Endothelial cell of umbilical vein (primary cell): Measurements from ENCODE around the gene PTPRD. TPM values are rescaled to one million over a fixed set of nuclear protein-coding genes. Genes with fewer than 3 reads are reported as not detected.

Experiments used
- BruUV-seq: library from RNA; stranded (reverse); fragments of 400-500 nt; replicated peaks from 2 replicates; lab custom pipeline; 2021; lab: Mats Ljungman, UMichigan
- CTCF ChIA-PET: fragments of 300-600, 350-600 bp; sonication (Branson Sonifier 250); formaldehyde crosslinking; loops from one replicate; lab custom pipeline; 2021; ENCODE audit warnings: antibody characterized with exemption, inconsistent platforms; lab: Charles Lee
- POLR2A ChIA-PET: fragments of 300-600, 350-600 bp; sonication (Branson Sonifier 250); formaldehyde crosslinking; loops from one replicate; lab custom pipeline; 2021; ENCODE audit warnings: antibody characterized with exemption, inconsistent platforms; lab: Charles Lee
- DNase-seq: peaks from one replicate; pipeline ENCODE4 v3.0.0-alpha.2; 2011; ENCODE audit warnings: low read depth, low spot score
- FAIRE-seq: peaks from 2 replicates; lab custom pipeline; 2011; peaks lifted over from hg19 to GRCh38; lab: Jason Lieb, UNC
- H2AFZ ChIP-seq: 2 replicates; pipeline ENCODE4 v1.6.0; 2012; ENCODE audit warnings: low read depth, low read length, control low read depth, inconsistent platforms
- H3K27ac ChIP-seq: 2 replicates; pipeline ENCODE4 v1.5.1; 2011; ENCODE audit warnings: low read depth, mild to moderate bottlenecking, control low read depth, low read length, moderate library complexity; ENCODE audit not compliant: insufficient read depth
- H3K27me3 ChIP-seq, 2 experiments: 2 replicates each; pipeline versions ENCODE4 v1.6.0 to v1.6.1; 2011; ENCODE audit warnings: low read length in 2 of 2, mixed read lengths in 1 of 2; ENCODE audit not compliant: control insufficient read depth in 2 of 2, insufficient read depth in 2 of 2
- H3K36me3 ChIP-seq, 2 experiments: 2 replicates in 1 of 2; 3 replicates in 1 of 2; pipeline ENCODE4 v1.5.1; 2011; ENCODE audit warnings: low read length in 2 of 2, mild to moderate bottlenecking in 1 of 2, moderate library complexity in 1 of 2; ENCODE audit not compliant: control insufficient read depth in 2 of 2, insufficient read depth in 2 of 2; ENCODE audit errors: extremely low read depth in 1 of 2
- H3K4me1 ChIP-seq: 3 replicates; pipeline ENCODE4 v1.5.1; 2011; ENCODE audit warnings: mild to moderate bottlenecking, low read length; ENCODE audit not compliant: control insufficient read depth, insufficient read depth; ENCODE audit errors: extremely low read depth
- H3K4me2 ChIP-seq: 2 replicates; pipeline ENCODE4 v1.6.1; 2011; ENCODE audit warnings: low read length, control low read depth, mixed read lengths; ENCODE audit not compliant: insufficient read depth
- H3K4me3 ChIP-seq, 3 experiments: fragments of 200-600 bp in 1 of 3; sonication (generic), shearing (Covaris generic) in 1 of 3; replicated peaks in 1 of 3; 2 replicates each; pipeline ENCODE4 v1.5.1; 2011 to 2016; ENCODE audit warnings: control low read depth in 3 of 3, low read length in 3 of 3, mild to moderate bottlenecking in 2 of 3, inconsistent platforms in 1 of 3, low read depth in 1 of 3, moderate library complexity in 1 of 3; ENCODE audit not compliant: insufficient read depth in 1 of 3
- H3K79me2 ChIP-seq: 2 replicates; pipeline ENCODE4 v1.6.0; 2012; ENCODE audit warnings: low read length, inconsistent platforms; ENCODE audit not compliant: control insufficient read depth, insufficient read depth
- H3K9ac ChIP-seq: replicated peaks from 2 replicates; pipeline ENCODE3; 2011; ENCODE audit warnings: low read length, control low read depth; ENCODE audit not compliant: insufficient read depth; ENCODE audit errors: extremely low read depth
- H3K9me1 ChIP-seq: replicated peaks from 3 replicates; pipeline ENCODE4 v1.6.0; 2011; ENCODE audit warnings: mild to moderate bottlenecking, low read length; ENCODE audit not compliant: control insufficient read depth, insufficient read depth; ENCODE audit errors: extremely low read depth
- H3K9me3 ChIP-seq: replicated peaks from 2 replicates; pipeline ENCODE4 v1.5.1; 2012; ENCODE audit warnings: low read length, inconsistent platforms; ENCODE audit not compliant: control insufficient read depth, insufficient read depth
- H4K20me1 ChIP-seq: replicated peaks from 2 replicates; pipeline ENCODE3; 2011; ENCODE audit warnings: mild to moderate bottlenecking, low read length; ENCODE audit not compliant: control insufficient read depth, insufficient read depth; ENCODE audit errors: extremely low read depth
- EZH2 ChIP-seq: IDR thresholded peaks from 2 replicates; pipeline ENCODE4 v1.6.1; 2012; ENCODE audit warnings: borderline replicate concordance, low read depth, mild to moderate bottlenecking, moderate library complexity, low read length, inconsistent platforms; ENCODE audit not compliant: severe bottlenecking
- FOS ChIP-seq: IDR thresholded peaks from 2 replicates; pipeline ENCODE4 v1.6.1; 2011; ENCODE audit warnings: mild to moderate bottlenecking, low read length, moderate library complexity, borderline replicate concordance; ENCODE audit not compliant: insufficient read depth
- GATA2 ChIP-seq: IDR thresholded peaks from 2 replicates; pipeline ENCODE4 v1.7.0; 2011; ENCODE audit warnings: low read depth, mild to moderate bottlenecking, moderate library complexity, mixed read lengths, low read length; ENCODE audit not compliant: insufficient read length, insufficient read depth
- JUN ChIP-seq: IDR thresholded peaks from 2 replicates; pipeline ENCODE4 v1.6.1; 2011; ENCODE audit warnings: borderline replicate concordance, low read depth; ENCODE audit not compliant: insufficient read length, insufficient read depth
- MYC ChIP-seq: IDR thresholded peaks from one replicate; pipeline ENCODE4 v1.6.1; 2011; ENCODE audit warnings: mild to moderate bottlenecking, low read depth, low read length
- POLR2A ChIP-seq: IDR thresholded peaks from 2 replicates; pipeline ENCODE4 v1.6.1; 2012; ENCODE audit warnings: low read depth, mild to moderate bottlenecking, control low read depth, low read length
- POLR2AphosphoS5 ChIP-seq: IDR thresholded peaks from 2 replicates; pipeline ENCODE4 v1.6.1; 2012; ENCODE audit warnings: low read depth, mild to moderate bottlenecking, control low read depth, low read length, moderate library complexity; ENCODE audit not compliant: insufficient read depth
- dilution Hi-C: fragments of 300-500 bp; cut with MboI; formaldehyde crosslinking; loops from one replicate; pipeline ENCODE4 v1.15.0; 2019; ENCODE audit warnings: low sequenced_read_pairs; ENCODE audit not compliant: extremely low pct_ligation_motif_present
- intact Hi-C: fragments of 100-400 bp; cut with micrococcal nuclease; formaldehyde crosslinking; loops from one replicate; pipeline ENCODE4 v1.10.0; 2022
- polyA plus RNA-seq, 4 experiments: library from polyadenylated mRNA; depleted of rRNA in 3 of 4; stranded (reverse) in 3 of 4; unstranded in 1 of 4; fragments of >200 nt; gene quantifications; 2 replicates each; pipeline versions ENCODE4 v1.2.1 to v1.2.3, GENCODE V29; 2011 to 2012; ENCODE audit warnings: missing spikeins in 1 of 4
- total RNA-seq: library from RNA; stranded (reverse); gene quantifications from 2 replicates; pipeline ENCODE4 v1.2.3, GENCODE V29; 2021
- TF ChIP-seq, protein P1 (sequence below): IDR thresholded peaks from 2 replicates; pipeline ENCODE4 v1.6.1; 2011; ENCODE audit not compliant: insufficient read depth, insufficient read length
- TF ChIP-seq, protein P2 (sequence below), 2 donors: IDR thresholded peaks; 1 replicate in 1 of 2; 2 replicates in 1 of 2; pipeline ENCODE4 v1.5.1; 2011; ENCODE audit warnings: low read length in 2 of 2, mild to moderate bottlenecking in 2 of 2, moderate library complexity in 2 of 2, control low read depth in 1 of 2, inconsistent platforms in 1 of 2, low read depth in 1 of 2; ENCODE audit not compliant: insufficient read depth in 1 of 2; ENCODE audit errors: extremely low read depth in 1 of 2

Gene PTPRD
- total and polyA plus RNA-seq, 2 donors (not counting 3 experiments of a cell fraction or from before 2014, with no cell fraction given), result 5.5 to 5.7 TPM

DNA sequence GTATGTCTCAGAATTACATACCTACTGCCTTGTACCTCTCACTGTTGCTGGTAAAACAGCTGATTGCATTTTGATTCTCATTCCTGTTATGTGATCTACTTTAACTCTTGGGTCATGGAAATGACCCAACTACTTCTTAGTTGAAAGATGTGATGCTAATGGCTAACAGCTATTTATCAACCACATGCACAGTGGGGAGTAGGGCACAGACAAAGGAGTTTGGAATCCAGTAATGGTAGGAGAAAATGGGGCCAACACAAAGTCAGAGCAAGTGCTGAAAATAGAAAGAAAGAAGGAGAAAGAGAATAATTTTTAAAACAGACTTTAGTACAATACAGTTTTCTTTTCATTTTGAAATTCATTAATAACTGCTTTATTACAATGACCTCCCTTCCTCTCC lies 241.0 kb downstream of the PTPRD start:
- Histone ChIP-seq H3K27me3 (no peaks in the 10 kb centered on the region), H3K9me3 (no peaks in the 10 kb centered on the region), H3K4me2 (no peak overlapping the region), H3K79me2 (no peaks in the 10 kb centered on the region), H3K4me1 (no peaks in the 10 kb centered on the region), H2AFZ (no peak overlapping the region), H3K9ac (no peak overlapping the region), H3K9me1 (no peaks in the 10 kb centered on the region), H3K4me3 (no peak overlapping the region), H3K36me3 (no peaks in the 10 kb centered on the region), H3K27ac (no peak overlapping the region), H4K20me1 (no peaks in the 10 kb centered on the region)
- DNase-seq, result no peak
- no peak for FAIRE-seq
- TF ChIP-seq, protein P1, sequence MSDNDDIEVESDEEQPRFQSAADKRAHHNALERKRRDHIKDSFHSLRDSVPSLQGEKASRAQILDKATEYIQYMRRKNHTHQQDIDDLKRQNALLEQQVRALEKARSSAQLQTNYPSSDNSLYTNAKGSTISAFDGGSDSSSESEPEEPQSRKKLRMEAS, result no peak
- TF ChIP-seq MYC (no peak), GATA2 (no peak), POLR2AphosphoS5 (no peak), POLR2A (no peak), EZH2 (no peak), FOS (no peak), JUN (no peak)
- TF ChIP-seq, protein P2, sequence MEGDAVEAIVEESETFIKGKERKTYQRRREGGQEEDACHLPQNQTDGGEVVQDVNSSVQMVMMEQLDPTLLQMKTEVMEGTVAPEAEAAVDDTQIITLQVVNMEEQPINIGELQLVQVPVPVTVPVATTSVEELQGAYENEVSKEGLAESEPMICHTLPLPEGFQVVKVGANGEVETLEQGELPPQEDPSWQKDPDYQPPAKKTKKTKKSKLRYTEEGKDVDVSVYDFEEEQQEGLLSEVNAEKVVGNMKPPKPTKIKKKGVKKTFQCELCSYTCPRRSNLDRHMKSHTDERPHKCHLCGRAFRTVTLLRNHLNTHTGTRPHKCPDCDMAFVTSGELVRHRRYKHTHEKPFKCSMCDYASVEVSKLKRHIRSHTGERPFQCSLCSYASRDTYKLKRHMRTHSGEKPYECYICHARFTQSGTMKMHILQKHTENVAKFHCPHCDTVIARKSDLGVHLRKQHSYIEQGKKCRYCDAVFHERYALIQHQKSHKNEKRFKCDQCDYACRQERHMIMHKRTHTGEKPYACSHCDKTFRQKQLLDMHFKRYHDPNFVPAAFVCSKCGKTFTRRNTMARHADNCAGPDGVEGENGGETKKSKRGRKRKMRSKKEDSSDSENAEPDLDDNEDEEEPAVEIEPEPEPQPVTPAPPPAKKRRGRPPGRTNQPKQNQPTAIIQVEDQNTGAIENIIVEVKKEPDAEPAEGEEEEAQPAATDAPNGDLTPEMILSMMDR (IDR thresholded peaks at IDR 0.05; ENCODE audit: extremely low read depth in 1 of 2, insufficient read depth in 1 of 2, low read depth in 1 of 2, low read length in 2 of 2), result no peak
- intact Hi-C loops, result no loop called here
- ChIA-PET CTCF (no interaction called here), POLR2A (no interaction called here)
- no TSS peak for BruUV-seq
- dilution Hi-C loops, result no loop called here
